RPMI7951 (cell line): ENCODE data around the gene RAB28. TPM values are rescaled to one million over a fixed set of nuclear protein-coding genes. Genes with fewer than 3 reads are reported as not detected.

Source experiments
- DNase-seq: peaks from one replicate; pipeline ENCODE4 v3.0.0-alpha.2; 2012; ENCODE audit warnings: low read depth
- total RNA-seq: library from RNA; depleted of rRNA; stranded (reverse); fragments of >200 nt; shearing (Covaris generic); gene quantifications from 2 replicates; pipeline ENCODE4 v1.2.3, GENCODE V29; 2014; rRNA removed

Gene RAB28
- total RNA-seq, 1 experiment from 2014 or later = 22.8 TPM

DNA sequence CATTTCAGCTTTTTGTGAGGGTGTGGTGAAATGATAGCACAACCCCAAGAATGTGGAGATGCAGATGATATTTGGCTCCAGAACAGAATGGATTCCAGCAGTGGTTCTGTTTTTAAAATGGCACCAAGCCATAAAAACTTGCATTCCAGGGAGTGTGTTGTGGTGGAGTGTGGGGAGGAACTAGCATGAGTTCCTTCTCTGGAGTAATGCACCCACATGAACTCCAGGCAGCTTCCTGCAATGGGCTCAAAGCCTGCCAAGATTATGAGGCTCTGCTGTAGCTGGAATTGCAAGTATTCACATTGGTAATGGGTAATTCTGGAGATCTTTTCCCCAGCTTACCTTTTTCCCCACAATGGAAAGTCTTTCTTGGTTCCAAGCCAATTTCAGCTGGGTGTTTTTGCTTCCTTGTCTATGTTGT is 161.4 kb downstream of the RAB28 start:
- peak; percentile 67 for DNase-seq

Other genes with a start within 250 kb of the RAB28 start
- gene NKX3-2, start 60.2 kb upstream of the RAB28 start, total RNA-seq = 0.96 and 0.98 TPM in 2 replicates
- 8.4 and 10.9 TPM in 2 replicates for gene BOD1L1, start 143.4 kb upstream of the RAB28 start, total RNA-seq